Neural progenitor cell (in vitro differentiated cells): Measurements from ENCODE around the gene CFDP1. TPM values are rescaled to one million over a fixed set of nuclear protein-coding genes. Genes with fewer than 3 reads are reported as not detected.

ENCODE experiments used
- DNase-seq: peaks from one replicate; pipeline ENCODE4 v3.0.0-alpha.2; 2016; ENCODE audit warnings: low spot score
- H2AFZ ChIP-seq: fragments of 200-600 bp; sonication (generic); replicated peaks from 2 replicates; pipeline ENCODE4 v1.6.1; 2016; ENCODE audit warnings: antibody characterized with exemption
- H3F3A ChIP-seq: fragments of 200-600 bp; sonication (generic); 2 replicates; pipeline ENCODE4 v1.6.1; 2016; ENCODE audit warnings: antibody characterized with exemption, low read depth
- H3K27ac ChIP-seq: fragments of 200-600 bp; sonication (generic); 2 replicates; pipeline ENCODE4 v1.5.1; 2016; ENCODE audit warnings: mild to moderate bottlenecking
- H3K27me3 ChIP-seq: fragments of 200-600 bp; sonication (generic); 2 replicates; pipeline ENCODE4 v1.6.1; 2016; ENCODE audit warnings: mild to moderate bottlenecking, moderate library complexity
- H3K36me3 ChIP-seq: fragments of 200-600 bp; sonication (generic); 2 replicates; pipeline ENCODE4 v1.5.1; 2016
- H3K4me1 ChIP-seq: fragments of 200-600 bp; sonication (generic); 2 replicates; pipeline ENCODE4 v1.6.1; 2016; ENCODE audit warnings: mixed run types
- H3K4me2 ChIP-seq: fragments of 200-600 bp; sonication (generic); 2 replicates; pipeline ENCODE4 v1.6.1; 2016
- H3K4me3 ChIP-seq: fragments of 200-600 bp; sonication (generic); 2 replicates; pipeline ENCODE4 v1.5.1; 2016
- H3K79me2 ChIP-seq: fragments of 200-600 bp; sonication (generic); 2 replicates; pipeline ENCODE4 v1.6.1; 2016; ENCODE audit warnings: low read depth
- H3K9ac ChIP-seq: fragments of 200-600 bp; sonication (generic); 2 replicates; pipeline ENCODE4 v1.6.1; 2016
- H3K9me3 ChIP-seq: fragments of 200-600 bp; sonication (generic); 2 replicates; pipeline ENCODE4 v1.5.1; 2016; ENCODE audit warnings: low read depth
- H4K20me1 ChIP-seq: fragments of 200-600 bp; sonication (generic); 2 replicates; pipeline ENCODE4 v1.6.1; 2016; ENCODE audit warnings: low read depth
- H3K27ac Mint-ChIP-seq: 3 replicates; pipeline ENCODE4 v1.8.0; 2021; ENCODE audit warnings: mixed read lengths
- H3K27me3 Mint-ChIP-seq: 2 replicates; pipeline ENCODE4 v1.8.0; 2022; ENCODE audit warnings: low read depth, mild to moderate bottlenecking, inconsistent platforms, moderate library complexity, mixed read lengths; ENCODE audit not compliant: insufficient read depth
- H3K36me3 Mint-ChIP-seq: 3 replicates; pipeline ENCODE4 v1.8.0; 2021; ENCODE audit warnings: mixed read lengths
- H3K4me1 Mint-ChIP-seq: 3 replicates; pipeline ENCODE4 v1.8.0; 2021; ENCODE audit warnings: mixed read lengths
- H3K4me3 Mint-ChIP-seq: 3 replicates; pipeline ENCODE4 v1.8.0; 2021; ENCODE audit warnings: mild to moderate bottlenecking, moderate library complexity, mixed read lengths
- H3K9me3 Mint-ChIP-seq: 3 replicates; pipeline ENCODE4 v1.8.0; 2020; ENCODE audit warnings: mixed read lengths
- CTCF ChIP-seq: fragments of 200-600 bp; sonication (generic); IDR thresholded peaks from 2 replicates; pipeline ENCODE4 v1.5.1; 2017; ENCODE audit warnings: antibody characterized with exemption, mild to moderate bottlenecking
- EZH2 ChIP-seq: fragments of 200-600 bp; sonication (generic); IDR thresholded peaks from 2 replicates; pipeline ENCODE4 v1.6.1; 2017; ENCODE audit warnings: antibody characterized with exemption, mild to moderate bottlenecking, moderate library complexity
- EZH2phosphoT487 ChIP-seq: fragments of 200-600 bp; sonication (generic); IDR thresholded peaks from 2 replicates; pipeline ENCODE4 v1.6.1; 2017; ENCODE audit warnings: antibody characterized with exemption
- total RNA-seq: library from RNA; depleted of rRNA; stranded (reverse); fragments of >200 nt; gene quantifications from 2 replicates; pipeline ENCODE4 v1.2.3, GENCODE V29; 2015; ENCODE audit warnings: low replicate concordance

Gene CFDP1
- total RNA-seq, 1 donor from 2014 or later = 159 TPM

DNA sequence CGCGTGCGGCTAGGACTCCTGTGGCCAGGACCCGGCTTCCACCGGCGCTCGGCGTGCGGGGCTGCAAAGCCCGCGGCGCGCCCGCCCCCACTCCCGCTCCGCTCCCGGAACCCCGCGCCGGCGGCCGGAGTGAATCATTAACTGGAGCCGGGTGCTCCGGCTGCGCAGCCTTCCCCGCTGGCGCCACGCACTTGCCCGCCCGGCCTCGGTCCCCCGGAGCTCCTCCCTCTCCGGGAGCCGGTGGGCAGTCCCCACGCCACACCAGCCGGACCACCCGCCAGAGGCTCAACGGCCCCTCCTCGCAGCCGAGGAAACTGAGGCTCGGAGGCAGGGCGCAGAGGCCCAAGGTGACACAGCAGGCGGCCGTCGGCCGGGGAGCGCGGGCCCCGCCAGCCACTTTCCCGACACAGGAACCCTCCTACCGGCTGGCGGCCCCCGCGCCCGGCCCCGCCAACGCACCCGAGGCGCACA lies 182.5 kb downstream of the CFDP1 start:
- Mint-ChIP-seq H3K27me3 (peaks cover 12% of the 10 kb centered on the region), H3K27ac (no peak overlapping the region), H3K9me3 (no peaks in the 10 kb centered on the region), H3K4me3 (peak overlapping the region; percentile 88), H3K36me3 (peaks cover 4% of the 10 kb centered on the region), H3K4me1 (peaks cover 76% of the 10 kb centered on the region)
- Histone ChIP-seq H3F3A (peaks cover 30% of the 10 kb centered on the region), H3K27ac (peak overlapping the region; percentile 48), H3K79me2 (peaks cover 72% of the 10 kb centered on the region), H3K4me1 (peaks cover 34% of the 10 kb centered on the region), H3K4me3 (peak overlapping the region; percentile 90), H2AFZ (no peak overlapping the region), H3K4me2 (peak overlapping the region; percentile 99), H3K9ac (peak overlapping the region; percentile 72), H3K27me3 (peaks cover 11% of the 10 kb centered on the region), H3K36me3 (no peaks in the 10 kb centered on the region), H4K20me1 (peaks cover 93% of the 10 kb centered on the region), H3K9me3 (no peaks in the 10 kb centered on the region)
- TF ChIP-seq EZH2phosphoT487 = peak; percentile 24
- TF ChIP-seq EZH2 = no peak
- no peak for TF ChIP-seq CTCF
- peak; percentile 55 for DNase-seq

GRCh38 chr16:75250089-75250808 lies 183.1 kb downstream of the CFDP1 start:
- H3K4me3 ChIP-seq = peak overlapping the region; percentile 90
- Mint-ChIP-seq H3K4me3 (peak overlapping the region; percentile 88), H3K36me3 (peaks cover 4% of the 10 kb centered on the region), H3K4me1 (peaks cover 76% of the 10 kb centered on the region), H3K9me3 (no peaks in the 10 kb centered on the region), H3K27me3 (peaks cover 13% of the 10 kb centered on the region), H3K27ac (peak overlapping the region; percentile 37)
- peak overlapping the region; percentile 99 for H3K4me2 ChIP-seq
- no peaks in the 10 kb centered on the region for H3K9me3 ChIP-seq
- H3K27me3 ChIP-seq = peaks cover 11% of the 10 kb centered on the region
- peak overlapping the region; percentile 72 for H3K9ac ChIP-seq
- peaks cover 30% of the 10 kb centered on the region for H3F3A ChIP-seq
- TF ChIP-seq EZH2 (no peak), EZH2phosphoT487 (no peak), CTCF (no peak)
- peaks cover 93% of the 10 kb centered on the region for H4K20me1 ChIP-seq
- H3K79me2 ChIP-seq = peaks cover 71% of the 10 kb centered on the region
- H2AFZ ChIP-seq = no peak overlapping the region
- no peak for DNase-seq
- H3K27ac ChIP-seq = no peak overlapping the region
- H3K4me1 ChIP-seq = peaks cover 39% of the 10 kb centered on the region
- H3K36me3 ChIP-seq = no peaks in the 10 kb centered on the region

- Histone ChIP-seq H2AFZ (no peak overlapping the region), H3K27ac (no peak overlapping the region), H3K4me2 (peak overlapping the region; percentile 99), H3K4me3 (no peak overlapping the region), H4K20me1 (peaks cover 94% of the 10 kb centered on the region), H3K27me3 (peaks cover 11% of the 10 kb centered on the region), H3K4me1 (peaks cover 47% of the 10 kb centered on the region), H3K79me2 (peaks cover 76% of the 10 kb centered on the region), H3K9me3 (no peaks in the 10 kb centered on the region), H3K36me3 (no peaks in the 10 kb centered on the region), H3K9ac (no peak overlapping the region), H3F3A (peaks cover 24% of the 10 kb centered on the region)
- Mint-ChIP-seq H3K27me3 (peaks cover 10% of the 10 kb centered on the region), H3K9me3 (no peaks in the 10 kb centered on the region), H3K36me3 (peaks cover 4% of the 10 kb centered on the region), H3K4me3 (peak overlapping the region; percentile 88), H3K4me1 (peaks cover 77% of the 10 kb centered on the region), H3K27ac (no peak overlapping the region)
- DNase-seq = no peak
- no peak for TF ChIP-seq CTCF
- TF ChIP-seq EZH2 = no peak
- no peak for TF ChIP-seq EZH2phosphoT487
These were observed 183.9 kb downstream of the CFDP1 start for GRCh38 chr16:75249441-75249840.
